ENCODE results near the gene TAC3.
"Not testable (repeated sequence)": the region's sequence is repeated elsewhere in the genome, so short reads cannot be mapped to it uniquely, and the experiment has no call there.

The TAC3 gene

DNA sequence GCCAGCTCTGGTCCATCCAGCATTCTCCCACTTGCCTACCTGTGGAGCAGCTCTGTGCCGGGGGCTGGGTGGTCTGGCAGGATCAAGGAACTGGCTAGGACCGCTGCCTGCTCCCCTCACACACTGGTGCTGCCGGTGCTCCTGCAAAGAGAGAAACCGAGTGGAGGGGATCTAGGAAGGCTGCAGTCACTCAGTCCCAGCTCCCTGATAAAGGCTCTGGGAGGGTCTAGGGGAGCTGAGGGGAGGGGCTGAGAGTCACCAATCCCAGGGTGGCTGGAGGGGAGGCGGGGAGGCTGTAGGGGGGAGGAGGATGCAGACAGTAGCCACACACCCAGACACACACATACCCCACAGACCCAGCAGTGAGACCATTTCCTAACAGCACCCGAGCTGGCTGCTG is at the start of gene TAC3:
TSS of gene TAC3 (minus strand) at position 182 of the 400 bp plus-strand sequence. CDS start 732 bp downstream, outside the sequence.
- no peak for DNase-seq

DNA sequence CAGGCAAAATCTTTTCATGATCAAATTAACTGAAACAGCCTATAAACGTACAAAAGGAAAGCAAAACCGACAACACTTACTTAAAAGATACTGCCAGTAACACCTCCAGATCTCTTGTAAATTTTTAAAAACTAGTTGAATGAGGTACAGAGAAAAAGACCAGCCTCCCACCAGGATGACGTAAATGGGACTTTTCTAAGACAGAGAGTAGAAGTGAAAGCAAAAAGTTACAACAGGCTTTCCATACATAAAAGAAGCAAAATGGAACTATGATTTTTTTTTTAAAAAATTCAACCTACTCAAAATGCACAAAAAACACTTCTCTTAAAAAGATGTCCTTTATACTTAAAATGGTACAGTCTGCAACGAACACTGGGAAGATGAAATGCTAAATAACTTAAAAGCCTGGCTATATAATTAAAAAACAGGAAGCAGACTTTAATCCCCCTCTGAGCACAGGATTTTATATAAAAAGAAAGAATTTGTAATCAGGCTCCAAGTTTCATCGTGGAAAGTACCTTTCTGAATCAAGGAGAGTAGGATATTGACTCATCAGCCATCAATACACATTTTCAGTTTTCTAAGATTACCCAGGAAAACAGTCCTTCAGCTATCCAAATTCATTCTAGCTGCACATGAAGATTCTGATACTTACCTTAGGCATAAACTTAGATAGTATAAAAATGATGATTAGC is 47.8 kb upstream of the TAC3 start:
- no peak for DNase-seq

DNA sequence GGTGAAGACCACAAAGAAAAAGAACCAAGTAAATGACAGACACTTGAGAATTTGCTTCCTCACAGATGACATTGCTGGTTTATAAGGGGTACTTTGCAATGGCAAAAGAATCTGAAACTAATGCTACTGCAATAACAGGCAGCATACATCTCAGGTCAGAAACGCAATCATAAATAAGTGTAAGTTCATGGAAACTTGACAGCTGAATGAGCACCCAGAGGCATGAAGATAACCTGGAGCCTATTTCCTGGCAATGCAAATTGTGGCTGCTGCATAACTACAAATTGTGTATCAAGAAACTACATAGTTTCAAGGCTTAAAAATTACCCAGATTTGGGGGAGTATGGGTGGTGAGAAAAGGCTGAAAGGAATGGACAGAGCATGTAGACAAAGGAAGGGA is 42.1 kb upstream of the TAC3 start:
- no peak for DNase-seq

DNA sequence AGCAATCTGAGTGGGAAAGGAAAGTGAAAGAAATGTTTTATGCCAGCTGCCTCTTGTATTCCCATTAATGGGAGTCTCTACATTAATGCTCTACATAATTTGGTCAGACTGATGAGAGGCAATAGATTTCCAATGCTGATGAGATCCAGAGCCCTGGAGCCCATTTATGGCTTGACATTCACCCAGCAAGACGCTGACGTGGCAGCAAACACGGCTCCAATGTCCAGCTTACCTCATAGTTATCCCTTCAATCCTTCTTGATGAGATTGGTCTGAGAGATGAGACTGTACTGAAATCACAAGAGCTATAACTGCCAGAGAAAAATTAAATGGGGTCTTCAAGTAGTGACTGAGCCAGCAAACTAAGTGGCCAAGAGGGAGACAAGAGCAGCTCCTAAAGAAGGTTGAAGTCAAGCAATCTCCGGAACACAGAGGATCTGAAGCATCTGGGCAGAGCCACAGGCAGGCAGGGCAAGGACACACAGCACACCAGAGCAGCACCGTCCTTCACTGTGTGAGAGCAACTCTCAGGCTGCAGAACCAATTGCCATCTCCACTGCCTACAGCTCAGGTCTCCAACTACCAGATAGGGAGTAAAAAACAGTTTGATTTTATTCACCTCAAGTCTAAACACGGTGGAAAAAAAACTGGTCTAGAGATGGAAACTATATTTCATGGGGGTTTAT is 40.9 kb upstream of the TAC3 start:
- no peak for DNase-seq

DNA sequence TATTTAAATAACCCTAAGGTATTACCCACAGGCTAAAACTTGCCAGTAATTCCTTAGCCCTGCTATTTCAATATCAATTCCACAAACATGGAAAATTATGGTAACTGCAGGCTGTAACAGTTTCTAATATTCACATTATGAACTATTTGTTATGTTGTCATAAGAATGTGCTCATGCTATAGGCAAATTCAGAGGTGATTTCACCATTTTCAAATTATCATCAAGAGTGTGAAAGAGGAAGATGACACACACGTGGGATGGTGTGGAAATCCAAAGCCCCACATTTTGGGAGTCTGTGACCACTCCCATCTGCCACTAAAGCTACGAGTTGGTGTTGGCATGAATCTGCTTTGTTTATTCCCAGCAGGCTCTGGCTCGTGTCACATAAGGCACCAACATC is 39.5 kb upstream of the TAC3 start:
- DNase-seq, result no peak

DNA sequence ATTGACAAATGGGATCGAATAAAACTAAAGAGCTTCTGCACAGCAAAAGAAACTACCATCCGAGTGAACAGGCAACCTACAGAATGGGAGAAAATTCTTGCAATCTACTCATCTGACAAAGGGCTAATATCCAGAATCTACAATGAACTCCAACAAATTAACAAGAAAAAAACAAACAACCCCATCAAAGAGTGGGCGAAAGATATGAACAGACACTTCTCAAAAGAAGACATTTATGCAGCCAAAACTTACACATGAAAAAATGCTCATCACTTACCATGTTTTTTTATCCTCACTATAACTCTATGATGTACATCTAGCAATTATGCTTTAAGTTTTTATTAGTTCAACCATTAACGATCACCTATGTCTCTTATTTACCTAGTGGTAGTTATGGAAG is 37.6 kb upstream of the TAC3 start:
- not testable (repeated sequence) for DNase-seq

DNA sequence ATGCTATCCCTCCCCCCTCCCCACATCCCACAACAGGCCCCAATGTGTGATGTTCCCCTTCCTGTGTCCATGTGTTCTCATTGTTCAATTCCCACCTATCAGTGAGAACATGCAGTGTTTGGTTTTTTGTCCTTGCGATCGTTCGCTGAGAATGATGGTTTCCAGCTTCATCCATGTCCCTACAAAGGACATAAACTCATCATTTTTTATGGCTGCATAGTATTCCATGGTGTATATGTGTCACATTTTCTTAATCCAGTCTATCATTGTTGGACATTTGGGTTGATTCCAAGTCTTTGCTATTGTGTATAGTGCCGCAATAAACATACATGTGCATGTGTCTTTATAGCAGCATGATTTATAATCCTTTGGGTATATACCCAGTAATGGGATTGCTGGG is 36.8 kb upstream of the TAC3 start:
- DNase-seq, result not testable (repeated sequence)

DNA sequence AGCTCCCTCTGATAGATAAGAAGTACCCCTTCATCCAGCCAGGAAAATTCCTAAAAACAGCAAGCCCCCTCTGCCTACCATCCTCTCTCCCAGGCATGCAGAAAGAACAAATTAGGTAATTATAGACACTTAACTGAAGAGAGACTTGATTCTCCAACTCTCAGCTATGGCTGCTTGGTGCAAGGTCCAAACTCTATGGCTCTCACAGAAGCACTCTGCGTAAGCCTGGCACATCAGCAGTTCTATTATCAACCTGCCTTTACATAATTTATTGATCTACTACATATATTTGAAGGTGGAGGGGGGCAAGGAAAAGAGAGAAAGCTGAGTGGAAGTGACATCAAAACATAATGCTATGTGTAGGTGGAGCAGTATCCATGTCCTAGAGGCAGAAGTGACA is 34.7 kb upstream of the TAC3 start:
- no peak for DNase-seq

DNA sequence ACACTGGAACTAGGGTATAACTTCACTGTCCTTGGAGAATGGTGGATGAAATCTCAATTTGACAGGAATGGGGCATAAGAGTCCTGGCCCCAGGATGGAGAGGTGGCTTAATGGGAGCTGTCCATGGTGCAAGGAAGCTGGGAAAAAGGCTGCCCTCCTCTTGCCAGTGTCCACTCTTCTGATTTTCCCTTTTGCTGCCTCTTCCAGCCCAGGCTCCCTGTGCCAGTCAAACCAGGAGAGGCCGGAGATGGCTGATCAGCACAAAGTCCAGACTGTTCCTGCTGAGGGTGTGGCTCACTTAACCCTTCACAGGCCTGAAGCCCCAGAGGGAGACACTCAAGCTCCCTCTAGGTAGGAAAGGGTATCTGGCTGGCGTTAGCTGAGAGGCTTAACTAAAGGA is 33.6 kb upstream of the TAC3 start, which contains the start of gene MYO1A:
TSS of gene MYO1A (minus strand) at position 240 of the 400 bp plus-strand sequence. CDS start 1,806 bp downstream, outside the sequence.
- DNase-seq, result no peak

DNA sequence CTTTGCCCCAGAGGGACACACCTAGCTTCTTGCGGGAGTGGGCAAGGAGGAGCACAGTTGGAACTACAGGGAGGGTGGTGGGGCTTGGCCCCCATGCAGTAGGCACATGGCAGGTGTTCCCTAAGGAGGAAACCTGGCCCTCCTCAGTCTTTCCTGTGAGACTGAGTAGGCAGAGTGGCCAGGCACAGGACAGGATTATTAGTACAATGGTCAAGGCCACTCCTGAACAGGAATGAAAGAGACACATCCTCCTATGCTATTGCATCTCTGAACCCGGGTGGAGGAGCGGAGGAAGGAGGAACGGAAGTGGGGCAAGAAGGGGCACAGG is 32.8 kb upstream of the TAC3 start:
- no peak for DNase-seq

DNA sequence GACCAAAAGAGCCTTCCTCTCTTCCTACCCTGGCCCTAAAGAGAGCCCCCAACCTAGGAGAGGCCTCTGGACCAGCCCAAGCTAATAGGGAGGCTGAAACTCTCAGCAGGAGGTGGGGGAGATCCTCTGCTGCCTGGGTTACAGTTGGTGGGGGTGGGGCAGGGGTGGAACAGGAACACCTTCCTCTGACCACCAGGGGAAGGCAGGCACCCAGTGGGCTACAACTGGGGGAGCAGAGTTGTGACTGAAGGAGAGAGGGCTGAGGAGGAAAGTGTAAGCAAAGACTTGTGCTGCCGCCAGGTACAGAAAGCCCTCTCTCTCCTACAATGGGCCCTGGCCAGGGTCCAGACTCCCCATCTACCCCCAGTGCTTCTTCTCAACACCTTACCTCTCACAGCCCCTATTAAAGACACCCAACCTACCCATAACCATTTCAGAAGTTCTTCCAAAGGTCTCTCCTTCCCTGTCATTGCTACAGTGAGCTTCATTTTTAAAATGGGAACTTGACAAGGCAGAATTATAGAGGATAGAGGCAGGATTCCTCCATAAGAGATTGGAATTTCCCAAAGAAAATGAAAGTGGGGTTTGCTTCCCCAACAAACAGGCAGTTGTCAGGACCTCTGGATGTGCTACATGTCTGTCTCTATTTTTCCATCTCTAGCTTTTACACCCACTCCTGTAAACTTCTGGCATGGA is 32.2 kb upstream of the TAC3 start:
- no peak for DNase-seq

DNA sequence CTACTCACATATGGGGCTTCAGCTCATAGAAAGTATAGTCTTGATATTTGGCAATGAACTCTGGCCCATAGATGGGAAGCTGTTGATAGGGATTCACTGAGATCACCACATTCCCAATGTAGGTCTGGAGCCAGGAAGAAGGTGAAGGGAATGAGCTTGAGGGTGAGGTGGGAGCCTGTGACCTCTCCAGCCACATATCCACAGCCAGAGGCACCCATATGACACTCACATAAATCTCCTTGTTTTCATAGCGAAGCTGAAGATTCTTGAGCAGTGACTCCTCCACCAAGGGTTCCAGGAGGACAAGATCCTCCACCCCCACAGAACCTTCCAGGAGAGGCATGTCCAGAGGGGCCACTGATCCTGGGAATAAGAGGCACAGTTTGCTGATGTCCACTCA is 31.7 kb upstream of the TAC3 start:
- DNase-seq, result no peak

DNA sequence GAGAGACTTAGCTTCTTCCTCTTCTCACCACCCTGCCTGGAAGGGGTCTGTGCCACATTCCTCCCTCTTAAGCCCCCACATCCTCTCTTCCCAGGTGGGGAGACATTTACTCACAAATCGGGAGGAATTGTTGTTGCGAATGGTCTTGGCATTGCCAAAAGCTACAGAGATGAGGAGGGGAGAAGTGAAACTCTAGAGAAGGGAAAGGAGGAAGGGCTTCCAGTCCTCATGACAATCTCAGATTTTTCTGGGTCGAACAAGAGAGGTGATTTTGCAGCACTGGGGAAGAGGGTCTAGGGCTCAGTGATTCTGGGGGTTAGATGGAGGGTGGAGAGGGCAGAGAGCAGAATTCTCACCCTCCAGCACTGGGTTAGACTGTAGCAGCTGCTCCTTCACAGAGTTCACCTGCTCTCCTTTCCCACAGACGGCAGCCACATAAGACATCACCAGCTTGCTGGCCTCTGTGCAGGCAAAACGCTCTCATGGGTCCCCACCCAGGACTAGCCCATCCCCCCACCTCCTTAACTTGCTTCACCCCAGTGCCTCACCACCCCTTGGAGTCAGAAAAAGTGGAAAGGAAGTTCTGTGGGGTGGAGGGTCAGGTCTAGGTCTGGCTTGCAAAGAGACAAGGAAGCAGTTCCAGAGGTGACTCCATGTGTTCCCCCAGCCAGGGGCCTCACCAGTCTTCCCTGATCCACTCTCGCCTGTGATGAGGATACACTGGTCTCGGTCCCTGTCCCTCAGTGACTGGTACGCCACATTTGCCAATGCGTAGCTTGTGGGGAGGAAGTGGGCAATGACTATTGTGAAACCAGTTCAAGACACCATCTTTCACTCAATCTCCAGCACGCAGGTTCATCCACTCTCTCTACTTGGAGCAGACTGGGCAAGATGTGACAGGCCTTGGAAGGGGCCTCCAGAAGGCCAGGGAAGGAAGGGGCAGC is 30.9 kb upstream of the TAC3 start:
- no peak for DNase-seq

DNA sequence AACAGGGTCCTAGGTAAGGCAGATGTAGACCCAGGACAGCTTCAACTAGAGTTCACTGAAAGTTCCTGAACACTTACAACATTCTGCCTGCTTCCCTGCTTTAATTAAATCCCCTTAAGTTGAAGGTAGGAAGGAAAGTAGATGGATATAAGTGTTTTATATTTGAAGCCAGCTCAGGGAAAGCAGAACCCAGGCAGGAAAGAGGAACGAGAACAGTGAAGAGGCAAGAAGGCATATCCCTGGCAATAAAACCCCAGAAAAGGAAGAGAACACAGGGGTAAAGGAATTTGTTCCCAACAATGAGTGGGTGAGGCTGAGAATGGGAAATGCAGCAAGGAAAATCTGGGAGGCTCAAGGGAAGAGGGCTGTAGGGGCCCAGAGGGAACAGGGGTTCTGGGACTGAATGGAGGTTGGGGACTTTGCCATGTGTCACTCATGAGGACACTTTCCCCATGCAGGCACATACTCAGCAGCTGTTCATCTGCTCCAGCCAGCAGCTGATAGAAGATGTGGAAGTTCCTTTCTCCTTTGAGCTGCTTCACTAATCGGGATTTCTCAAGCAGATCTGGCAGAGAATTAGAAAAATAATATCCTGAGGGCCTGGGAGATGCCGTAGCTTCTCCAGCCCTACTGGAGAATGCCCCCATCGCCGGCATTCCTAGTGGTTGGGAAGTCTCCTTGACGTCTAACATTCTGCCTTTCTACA is 29.9 kb upstream of the TAC3 start:
- DNase-seq, result no peak

DNA sequence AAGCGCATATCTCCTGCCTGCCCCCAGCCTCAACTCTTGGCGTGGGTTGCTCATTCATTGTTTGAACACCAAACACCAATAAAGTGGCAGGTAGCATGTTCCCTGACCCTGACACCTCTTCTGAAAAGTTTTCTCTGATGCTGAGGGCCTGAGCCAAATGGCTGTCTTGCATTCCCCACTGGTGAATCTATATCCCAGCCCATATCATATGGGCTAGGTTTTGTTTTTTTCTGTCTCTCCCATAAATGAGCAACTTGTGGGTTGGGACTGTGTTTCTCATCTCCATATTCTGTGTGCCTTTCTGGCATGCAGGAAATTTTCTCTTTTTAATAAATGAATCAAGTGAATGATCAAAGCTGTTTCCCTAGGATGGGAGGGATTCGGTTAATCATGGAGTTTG is 28.6 kb upstream of the TAC3 start:
- no peak for DNase-seq

DNA sequence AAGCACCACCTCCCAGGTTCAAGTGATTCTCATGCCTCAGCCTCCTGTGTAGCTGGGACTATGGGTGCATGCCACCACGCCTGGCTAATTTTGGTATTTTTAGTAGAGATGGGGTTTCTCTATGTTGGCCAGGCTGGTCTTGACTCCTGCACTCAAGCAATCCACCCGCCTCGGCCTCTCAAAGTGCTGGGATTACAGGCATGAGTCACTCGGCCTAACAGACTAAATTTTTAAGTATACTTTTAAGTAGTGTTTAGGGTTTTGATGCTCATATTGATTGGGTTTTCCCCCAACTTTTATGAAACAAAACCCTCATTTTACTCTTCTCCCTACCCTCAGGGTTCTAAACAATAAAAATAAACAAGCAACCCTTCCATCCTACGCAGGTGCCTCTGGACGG is 28.1 kb upstream of the TAC3 start:
- no peak for DNase-seq

DNA sequence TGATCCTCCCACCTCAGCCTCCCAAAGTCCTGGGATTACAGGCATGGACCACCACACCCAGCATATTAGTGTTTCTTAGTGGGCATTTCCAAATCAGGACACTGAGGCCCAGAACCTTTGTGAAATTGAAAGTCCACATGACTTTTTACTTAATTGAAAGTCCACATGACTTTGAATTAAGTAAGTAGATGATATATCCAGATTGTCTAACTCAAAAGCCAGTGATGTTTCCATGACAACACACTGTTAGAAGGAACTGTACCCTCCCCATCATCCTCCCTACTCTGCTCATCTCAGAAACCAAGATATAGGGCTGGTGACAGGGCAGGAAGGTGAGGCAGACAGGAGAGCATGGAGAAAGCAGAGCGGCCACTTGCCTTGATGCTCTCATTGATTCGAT is 26.4 kb upstream of the TAC3 start:
- no peak for DNase-seq

DNA sequence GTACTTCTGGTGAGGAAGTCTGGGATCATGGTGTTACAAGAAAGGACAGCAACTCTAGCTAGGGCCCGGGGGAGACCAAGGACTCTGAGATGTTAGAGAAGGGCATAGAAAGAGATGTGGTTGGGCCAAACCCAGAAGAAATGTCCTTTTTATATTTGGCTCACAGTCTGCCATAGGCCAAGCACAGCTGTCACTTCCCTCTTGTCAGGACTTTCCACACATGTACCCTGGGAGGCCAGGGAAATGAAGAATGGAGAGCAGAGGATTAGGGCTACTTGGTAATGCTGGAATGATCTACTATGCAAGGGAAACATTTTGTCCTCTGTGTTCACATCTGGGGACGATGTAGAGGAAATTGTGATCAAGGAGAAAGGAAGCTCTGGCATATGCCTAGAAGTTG is 24.4 kb upstream of the TAC3 start:
- DNase-seq, result no peak

DNA sequence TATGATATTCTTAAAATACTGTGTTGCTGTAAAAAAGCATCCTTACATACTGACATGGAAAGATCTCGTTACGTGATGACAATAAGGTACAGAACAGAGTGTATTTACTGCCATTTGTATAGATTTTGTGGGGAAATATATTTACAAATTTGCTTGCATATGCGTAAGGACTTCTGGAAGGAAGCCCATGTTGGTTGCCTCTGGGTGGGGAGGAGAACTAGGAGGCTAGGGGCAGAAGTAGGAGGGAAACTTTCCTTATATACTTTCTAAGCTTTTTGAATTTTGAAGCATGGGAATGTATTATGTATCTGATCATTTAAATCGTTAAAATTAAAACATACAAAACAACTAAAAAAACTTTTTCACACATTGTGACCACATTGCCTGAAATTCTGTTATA is 23.9 kb upstream of the TAC3 start:
- DNase-seq, result no peak

DNA sequence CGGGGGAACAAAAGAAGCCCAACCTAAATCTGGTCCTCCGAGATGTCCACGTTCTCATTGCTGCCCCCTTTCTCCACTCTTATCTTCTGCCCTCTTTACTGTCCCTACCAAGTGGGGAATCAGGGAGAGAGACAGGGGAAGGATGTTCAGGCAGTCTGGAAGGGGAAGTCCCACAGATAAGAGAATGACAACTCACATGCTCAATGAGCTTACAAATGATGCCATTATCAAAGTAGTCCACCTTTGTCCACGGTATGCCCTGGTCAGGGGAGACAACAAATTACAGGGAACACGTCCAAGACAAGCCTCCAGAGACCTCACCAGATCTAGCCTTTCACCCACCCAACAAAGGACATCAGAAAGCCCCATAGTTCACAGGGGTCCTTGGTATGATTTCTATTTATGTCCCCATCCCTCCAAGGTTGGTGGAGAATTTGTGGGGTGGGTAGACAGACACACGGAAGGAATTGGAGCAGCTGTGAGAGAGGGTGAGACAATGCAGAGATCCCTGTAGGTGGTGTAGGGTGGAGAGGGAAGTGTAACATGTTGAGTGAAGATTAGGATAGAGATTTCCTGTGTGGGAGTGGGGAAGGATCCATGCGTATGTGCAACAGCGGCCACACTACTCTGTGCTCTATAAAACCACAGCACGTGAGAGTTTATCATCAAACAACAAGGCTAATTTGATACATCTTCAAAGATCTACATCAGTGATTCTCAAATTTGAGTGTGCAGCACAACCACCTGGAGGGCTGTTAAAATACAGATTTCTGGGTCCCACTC is 22.9 kb upstream of the TAC3 start:
- no peak for DNase-seq

DNA sequence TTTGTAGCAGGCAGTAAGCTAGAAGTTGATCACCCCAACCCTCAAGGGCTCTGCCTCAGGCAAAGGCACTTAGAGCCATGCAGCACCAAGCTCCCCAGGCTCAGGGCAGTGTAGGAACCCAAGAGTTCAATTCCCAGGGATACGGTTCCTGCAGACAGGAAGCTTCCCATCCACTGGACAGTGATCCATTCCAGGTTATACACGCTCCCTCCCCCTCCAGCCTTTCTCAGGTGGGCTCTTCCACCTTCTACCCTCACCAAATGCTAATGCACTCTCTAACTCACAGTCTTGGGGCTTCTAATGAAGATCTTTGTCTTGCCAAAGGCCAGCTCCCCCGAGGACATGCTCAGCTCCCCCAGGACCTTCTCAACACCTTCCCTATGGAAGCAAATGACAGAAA is 20.9 kb upstream of the TAC3 start:
- DNase-seq, result no peak

DNA sequence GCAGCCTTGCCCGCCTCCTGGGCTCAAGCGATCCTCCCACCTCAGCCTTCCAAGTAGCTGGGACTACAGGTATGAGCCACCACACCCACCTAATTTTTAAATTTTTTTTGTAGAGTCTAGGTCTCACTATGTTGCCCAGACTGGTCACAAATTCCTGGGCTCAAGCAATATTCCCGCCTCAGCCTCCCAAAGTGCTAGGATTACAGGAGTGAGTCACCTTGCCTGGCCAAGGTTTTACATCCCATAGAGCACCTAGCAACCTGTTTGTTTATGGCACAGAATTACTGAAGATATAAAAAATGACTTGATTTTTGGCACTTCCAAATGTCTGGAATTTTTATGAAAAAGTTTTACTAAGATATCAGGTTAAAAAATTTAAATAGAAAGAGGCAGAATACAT is 17.1 kb upstream of the TAC3 start:
- no peak for DNase-seq

All from DMS153 (cell line).